GM12892 (cell line): ENCODE measurements around the gene KDM2B.

Experiments used
- POLR2A ChIP-seq: IDR thresholded peaks from 2 replicates; pipeline ENCODE4 v1.6.1; 2011; ENCODE audit warnings: low read depth, low read length, control low read depth
- POLR2AphosphoS5 ChIP-seq: IDR thresholded peaks from 2 replicates; pipeline ENCODE4 v1.6.1; 2011; ENCODE audit warnings: low read depth, low read length, control low read depth

GRCh38 chr12:121577443-121578180, 3.2 kb downstream of the KDM2B start:
- TF ChIP-seq POLR2AphosphoS5, result no peak
- TF ChIP-seq POLR2A, result no peak
